Measurements from ENCODE around the gene HYLS1.
A peak's percentile ranks its signal among the peaks of the same experiment; 100 is the strongest.
"Not testable (repeated sequence)": the region's sequence is repeated elsewhere in the genome, so short reads cannot be mapped to it uniquely, and the experiment has no call there.

HYLS1 gene, protein sequence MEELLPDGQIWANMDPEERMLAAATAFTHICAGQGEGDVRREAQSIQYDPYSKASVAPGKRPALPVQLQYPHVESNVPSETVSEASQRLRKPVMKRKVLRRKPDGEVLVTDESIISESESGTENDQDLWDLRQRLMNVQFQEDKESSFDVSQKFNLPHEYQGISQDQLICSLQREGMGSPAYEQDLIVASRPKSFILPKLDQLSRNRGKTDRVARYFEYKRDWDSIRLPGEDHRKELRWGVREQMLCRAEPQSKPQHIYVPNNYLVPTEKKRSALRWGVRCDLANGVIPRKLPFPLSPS

DNA sequence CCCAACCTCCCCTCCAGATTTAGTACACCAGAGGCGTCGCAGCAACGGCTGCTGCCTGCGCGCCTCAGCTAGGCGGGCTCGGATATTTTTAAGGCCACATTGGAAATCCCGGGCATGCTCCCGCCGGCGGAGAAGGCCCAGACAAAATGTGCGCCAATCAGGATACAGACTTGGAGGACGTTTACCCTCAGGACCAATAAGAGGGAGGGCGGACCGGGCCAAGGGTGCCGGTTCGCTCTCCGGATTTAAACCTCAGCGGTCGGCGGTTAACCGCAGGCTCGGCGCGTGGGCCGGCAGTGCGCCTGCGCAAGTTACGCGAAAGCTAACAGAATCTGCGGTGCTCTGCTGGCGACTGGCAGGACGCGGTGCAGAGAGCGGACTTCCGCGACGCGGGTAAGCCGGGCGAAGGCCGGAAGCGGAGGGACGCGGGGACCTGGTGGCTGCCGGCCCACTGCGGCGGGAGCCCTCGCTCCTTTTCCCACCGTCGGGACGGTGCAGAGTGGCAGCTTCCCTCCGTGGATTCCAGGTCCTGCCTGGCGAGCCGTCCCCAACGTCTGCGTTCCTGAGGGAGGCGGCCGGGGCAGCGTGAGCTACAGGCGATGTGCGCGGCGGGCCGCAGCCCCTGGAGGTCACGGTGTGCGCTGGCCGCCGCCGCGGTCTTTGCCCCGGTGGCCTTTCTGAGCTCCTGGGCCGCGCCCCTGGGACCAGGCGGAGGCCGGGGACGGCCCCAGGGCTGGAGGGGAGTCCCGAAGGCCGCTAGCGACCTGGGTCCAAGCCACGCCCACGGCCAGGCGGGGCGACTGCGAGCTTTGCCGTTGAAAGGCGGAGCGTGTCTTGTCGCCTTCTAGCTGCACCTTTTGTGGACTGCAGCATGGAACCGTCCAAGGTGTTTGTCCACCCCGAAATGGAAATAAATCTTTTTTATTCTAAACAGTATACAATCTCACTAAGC is at the start of gene HYLS1:
Gene HYLS1, plus strand, starts transcription at position 296 of the 952 bp plus-strand sequence. CDS start 11,701 bp downstream, outside the sequence.
- Histone ChIP-seq H3K36me3 (ENCODE audit: low read depth) (peaks cover 14% of the 10 kb centered on the region), H3K27me3 (ENCODE audit: insufficient read depth, poor library complexity, severe bottlenecking) (no peaks in the 10 kb centered on the region), H3K4me3 (ENCODE audit: severe bottlenecking) (peak within 1 kb of the TSS; percentile 59), H3K9me3 (ENCODE audit: severe bottlenecking) (no peaks in the 10 kb centered on the region), H3K4me1 (ENCODE audit: insufficient read depth, poor library complexity, severe bottlenecking) (peaks cover 29% of the 10 kb centered on the region), H3K27ac (ENCODE audit: poor library complexity, severe bottlenecking) (peak within 1 kb of the TSS; percentile 71)
- TF ChIP-seq, protein P1, sequence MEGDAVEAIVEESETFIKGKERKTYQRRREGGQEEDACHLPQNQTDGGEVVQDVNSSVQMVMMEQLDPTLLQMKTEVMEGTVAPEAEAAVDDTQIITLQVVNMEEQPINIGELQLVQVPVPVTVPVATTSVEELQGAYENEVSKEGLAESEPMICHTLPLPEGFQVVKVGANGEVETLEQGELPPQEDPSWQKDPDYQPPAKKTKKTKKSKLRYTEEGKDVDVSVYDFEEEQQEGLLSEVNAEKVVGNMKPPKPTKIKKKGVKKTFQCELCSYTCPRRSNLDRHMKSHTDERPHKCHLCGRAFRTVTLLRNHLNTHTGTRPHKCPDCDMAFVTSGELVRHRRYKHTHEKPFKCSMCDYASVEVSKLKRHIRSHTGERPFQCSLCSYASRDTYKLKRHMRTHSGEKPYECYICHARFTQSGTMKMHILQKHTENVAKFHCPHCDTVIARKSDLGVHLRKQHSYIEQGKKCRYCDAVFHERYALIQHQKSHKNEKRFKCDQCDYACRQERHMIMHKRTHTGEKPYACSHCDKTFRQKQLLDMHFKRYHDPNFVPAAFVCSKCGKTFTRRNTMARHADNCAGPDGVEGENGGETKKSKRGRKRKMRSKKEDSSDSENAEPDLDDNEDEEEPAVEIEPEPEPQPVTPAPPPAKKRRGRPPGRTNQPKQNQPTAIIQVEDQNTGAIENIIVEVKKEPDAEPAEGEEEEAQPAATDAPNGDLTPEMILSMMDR (IDR thresholded peaks at IDR 0.05; ENCODE audit: poor library complexity, severe bottlenecking), result peak; percentile 32
- DNase-seq (ENCODE audit: low spot score), result peak; percentile 90
- ATAC-seq (ENCODE audit: low read depth), result peak; percentile 92

DNA sequence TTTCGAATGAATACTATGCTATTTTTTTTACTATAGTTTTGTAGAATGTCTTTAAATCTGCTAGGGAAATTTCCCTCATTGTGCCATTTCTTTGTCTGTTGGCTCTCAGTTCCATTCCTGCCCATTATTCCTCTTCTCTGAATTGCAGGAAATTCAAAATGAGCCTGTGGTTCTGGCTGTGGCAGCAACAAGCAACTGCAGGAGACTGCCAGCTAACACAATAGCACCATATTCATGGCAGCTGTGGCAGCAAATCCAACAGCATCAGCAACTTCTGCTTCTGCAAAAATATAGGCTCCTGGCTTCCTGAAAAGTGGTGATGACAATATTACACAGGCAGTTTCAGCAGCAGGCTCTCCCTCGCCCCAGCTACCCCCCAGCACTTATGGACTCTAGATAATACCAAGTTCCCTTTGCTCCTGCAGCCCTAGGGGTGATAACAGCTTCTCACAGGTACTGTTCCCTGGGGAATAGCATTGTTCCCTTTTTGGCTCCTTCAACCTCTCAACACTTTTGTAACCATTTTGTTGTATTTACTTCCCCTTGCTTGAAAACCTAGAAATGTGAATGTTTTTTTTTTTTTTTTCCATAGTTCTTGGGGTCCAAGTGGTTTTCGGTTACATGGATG is 45.0 kb upstream of the HYLS1 start:
- Histone ChIP-seq H3K27ac (ENCODE audit: poor library complexity, severe bottlenecking) (no peak overlapping the region), H3K4me3 (ENCODE audit: severe bottlenecking) (no peak overlapping the region), H3K9me3 (ENCODE audit: severe bottlenecking) (no peaks in the 10 kb centered on the region), H3K36me3 (ENCODE audit: low read depth) (no peaks in the 10 kb centered on the region), H3K4me1 (ENCODE audit: insufficient read depth, poor library complexity, severe bottlenecking) (no peaks in the 10 kb centered on the region), H3K27me3 (ENCODE audit: insufficient read depth, poor library complexity, severe bottlenecking) (no peaks in the 10 kb centered on the region)
- no peak for ATAC-seq (ENCODE audit: low read depth)
- TF ChIP-seq, protein P1 (IDR thresholded peaks at IDR 0.05; ENCODE audit: poor library complexity, severe bottlenecking), result no peak
- DNase-seq (ENCODE audit: low spot score), result no peak

DNA sequence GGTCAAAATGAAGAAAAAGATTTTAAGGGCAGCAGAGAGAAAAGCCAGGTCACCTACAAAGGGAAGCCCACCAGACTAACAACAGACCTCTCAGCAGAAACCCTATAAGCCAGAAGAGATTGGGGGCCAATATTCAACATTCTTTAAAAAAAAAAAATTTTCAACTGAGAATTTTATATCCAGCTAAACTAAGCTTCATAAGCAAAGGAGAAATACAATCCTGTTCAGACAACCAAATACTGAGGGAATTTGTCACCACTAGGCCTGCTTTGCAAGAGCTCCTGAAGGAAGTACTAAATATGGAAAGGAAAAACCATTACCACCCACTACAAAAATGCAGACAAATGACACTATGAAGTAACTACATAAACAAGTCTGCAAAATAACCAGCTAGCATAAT is 41.3 kb upstream of the HYLS1 start:
- no peaks in the 10 kb centered on the region for H3K36me3 ChIP-seq (ENCODE audit: low read depth)
- no peak overlapping the region for H3K4me3 ChIP-seq (ENCODE audit: severe bottlenecking)
- TF ChIP-seq, protein P1 (IDR thresholded peaks at IDR 0.05; ENCODE audit: poor library complexity, severe bottlenecking), result no peak
- H3K27me3 ChIP-seq (ENCODE audit: insufficient read depth, poor library complexity, severe bottlenecking), result no peaks in the 10 kb centered on the region
- no peaks in the 10 kb centered on the region for H3K4me1 ChIP-seq (ENCODE audit: insufficient read depth, poor library complexity, severe bottlenecking)
- H3K27ac ChIP-seq (ENCODE audit: poor library complexity, severe bottlenecking), result no peak overlapping the region
- ATAC-seq (ENCODE audit: low read depth) (no peak), DNase-seq (ENCODE audit: low spot score) (no peak)
- no peaks in the 10 kb centered on the region for H3K9me3 ChIP-seq (ENCODE audit: severe bottlenecking)

DNA sequence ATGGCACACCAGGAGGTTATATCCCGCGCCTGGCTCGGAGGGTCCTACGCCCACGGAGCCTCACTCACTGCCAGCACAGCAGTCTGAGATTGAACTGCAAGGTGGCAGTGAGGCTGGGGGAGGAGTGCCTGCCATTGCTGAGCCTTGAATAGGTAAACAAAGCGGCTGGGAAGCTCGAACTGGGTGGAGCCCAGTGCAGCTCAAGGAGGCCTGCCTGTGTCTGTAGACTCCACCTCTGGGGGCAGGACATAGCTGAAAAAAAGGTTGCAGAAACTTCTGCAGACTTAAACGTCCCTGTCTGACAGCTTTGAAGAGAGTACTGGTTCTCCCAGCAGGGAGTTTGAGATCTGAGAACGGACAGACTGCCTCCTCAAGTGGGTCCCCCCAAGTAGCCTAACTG is 29.8 kb upstream of the HYLS1 start:
- not testable (repeated sequence) for H3K9me3 ChIP-seq (ENCODE audit: severe bottlenecking); H3K27me3 ChIP-seq (ENCODE audit: insufficient read depth, poor library complexity, severe bottlenecking); H3K27ac ChIP-seq (ENCODE audit: poor library complexity, severe bottlenecking); ATAC-seq (ENCODE audit: low read depth); H3K4me3 ChIP-seq (ENCODE audit: severe bottlenecking); DNase-seq (ENCODE audit: low spot score); H3K36me3 ChIP-seq (ENCODE audit: low read depth); H3K4me1 ChIP-seq (ENCODE audit: insufficient read depth, poor library complexity, severe bottlenecking)

DNA sequence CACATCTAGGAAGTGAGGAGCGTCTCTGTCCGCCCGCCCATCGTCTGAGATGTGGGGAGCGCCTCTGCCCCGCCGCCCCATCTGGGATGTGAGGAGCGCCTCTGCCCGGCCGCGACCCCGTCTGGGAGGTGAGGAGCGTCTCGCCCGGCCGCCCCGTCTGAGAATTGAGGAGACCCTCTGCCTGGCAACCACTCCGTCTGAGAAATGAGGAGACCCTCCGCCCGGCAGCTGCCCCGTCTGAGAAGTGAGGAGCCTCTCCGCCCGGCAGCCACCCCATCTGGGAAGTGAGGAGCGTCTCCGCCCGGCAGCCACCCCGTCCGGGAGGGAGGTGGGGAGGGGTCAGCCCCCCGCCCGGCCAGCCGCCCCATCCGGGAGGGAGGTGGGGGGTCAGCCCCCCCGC is 24.7 kb upstream of the HYLS1 start:
- not testable (repeated sequence) for ATAC-seq (ENCODE audit: low read depth); H3K9me3 ChIP-seq (ENCODE audit: severe bottlenecking); H3K4me1 ChIP-seq (ENCODE audit: insufficient read depth, poor library complexity, severe bottlenecking); DNase-seq (ENCODE audit: low spot score); H3K27me3 ChIP-seq (ENCODE audit: insufficient read depth, poor library complexity, severe bottlenecking); H3K27ac ChIP-seq (ENCODE audit: poor library complexity, severe bottlenecking); H3K36me3 ChIP-seq (ENCODE audit: low read depth); H3K4me3 ChIP-seq (ENCODE audit: severe bottlenecking)

DNA sequence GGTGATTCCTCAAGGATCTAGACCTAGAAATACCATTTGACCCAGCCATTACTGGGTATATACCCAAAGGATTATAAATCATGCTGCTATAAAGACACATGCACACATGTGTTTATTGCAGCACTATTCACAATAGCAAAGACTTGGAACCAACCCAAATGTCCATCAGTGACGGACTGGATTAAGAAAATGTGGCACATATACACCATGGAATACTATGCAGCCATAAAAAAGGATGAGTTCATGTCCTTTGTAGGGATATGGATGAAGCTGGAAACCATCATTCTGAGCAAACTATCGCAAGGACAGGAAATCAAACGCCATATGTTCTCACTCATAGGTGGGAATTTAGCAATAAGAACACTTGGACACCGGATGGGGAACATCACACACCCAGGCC is 22.1 kb upstream of the HYLS1 start:
- not testable (repeated sequence) for H3K27me3 ChIP-seq (ENCODE audit: insufficient read depth, poor library complexity, severe bottlenecking); H3K27ac ChIP-seq (ENCODE audit: poor library complexity, severe bottlenecking); H3K4me1 ChIP-seq (ENCODE audit: insufficient read depth, poor library complexity, severe bottlenecking); H3K9me3 ChIP-seq (ENCODE audit: severe bottlenecking); ATAC-seq (ENCODE audit: low read depth); H3K4me3 ChIP-seq (ENCODE audit: severe bottlenecking); DNase-seq (ENCODE audit: low spot score); H3K36me3 ChIP-seq (ENCODE audit: low read depth)

All from RWPE2 (cell line).